WTC11 (cell line): ENCODE measurements around the gene KRT9. TPM values are rescaled to one million over a fixed set of nuclear protein-coding genes. Genes with fewer than 3 reads are reported as not detected.

ENCODE experiments used
- ATAC-seq: fragments of 200-7000 bp; cut with Tn5 transposase; 2 replicates; pipeline ENCODE4 v1.10.0; 2021; ENCODE audit warnings: mild to moderate bottlenecking, moderate library complexity
- CTCF ChIA-PET: fragments of 300-600 bp; sonication (Branson Sonifier 250); formaldehyde crosslinking; loops from one replicate; lab custom pipeline; 2021; ENCODE audit warnings: antibody characterized with exemption; lab: Charles Lee
- POLR2A ChIA-PET: fragments of 350-600 bp; sonication (Branson Sonifier 250); formaldehyde crosslinking; loops from one replicate; lab custom pipeline; 2021; ENCODE audit warnings: antibody characterized with exemption; lab: Charles Lee
- DNase-seq: peaks from one replicate; pipeline ENCODE4 v3.0.0; 2021; ENCODE audit warnings: low spot score
- H3K27ac Mint-ChIP-seq: 2 replicates; pipeline ENCODE4 v1.8.0; 2021; ENCODE audit warnings: mixed read lengths
- H3K27me3 Mint-ChIP-seq: 2 replicates; pipeline ENCODE4 v1.8.0; 2021; ENCODE audit warnings: low read depth, mild to moderate bottlenecking, moderate library complexity, mixed read lengths
- H3K36me3 Mint-ChIP-seq: 2 replicates; pipeline ENCODE4 v1.8.0; 2021; ENCODE audit warnings: mixed read lengths
- H3K4me1 Mint-ChIP-seq: 2 replicates; pipeline ENCODE4 v1.8.0; 2022; ENCODE audit warnings: mixed read lengths
- H3K4me3 Mint-ChIP-seq: 2 replicates; pipeline ENCODE4 v1.8.0; 2021; ENCODE audit warnings: mild to moderate bottlenecking, moderate library complexity, mixed read lengths
- H3K9me3 Mint-ChIP-seq: 2 replicates; pipeline ENCODE4 v1.8.0; 2021; ENCODE audit warnings: mixed read lengths
- FOXP4 ChIP-seq: sonication (generic); formaldehyde crosslinking; IDR thresholded peaks from 2 replicates; pipeline ENCODE4 v1.8.0; 2022; ENCODE audit warnings: mild to moderate bottlenecking, missing genetic modification reagents
- GTF2I ChIP-seq: fragments of 250-450 bp; sonication (Bioruptor Pico); conservative IDR thresholded peaks from 2 replicates; pipeline ENCODE4 v1.4.0; 2021; ENCODE audit warnings: mild to moderate bottlenecking
- JAZF1 ChIP-seq: fragments of 250-450 bp; sonication (Bioruptor Pico); IDR thresholded peaks from 2 replicates; pipeline ENCODE4 v1.9.0; 2021; ENCODE audit warnings: moderate library complexity, mild to moderate bottlenecking, inconsistent platforms
- MLX ChIP-seq: sonication (generic); formaldehyde crosslinking; IDR thresholded peaks from 2 replicates; pipeline ENCODE4 v1.8.1; 2023; ENCODE audit warnings: mild to moderate bottlenecking, missing genetic modification reagents, moderate library complexity
- TP53 ChIP-seq: sonication (generic); formaldehyde crosslinking; IDR thresholded peaks from 2 replicates; pipeline ENCODE4 v1.8.1; 2023; ENCODE audit warnings: mild to moderate bottlenecking, missing genetic modification reagents
- USF1 ChIP-seq: sonication (generic); formaldehyde crosslinking; IDR thresholded peaks from 2 replicates; pipeline ENCODE4 v1.8.0; 2022; ENCODE audit warnings: mild to moderate bottlenecking, missing genetic modification reagents
- ZNF121 ChIP-seq: sonication (generic); formaldehyde crosslinking; IDR thresholded peaks from 2 replicates; pipeline ENCODE4 v1.8.0; 2023; ENCODE audit warnings: missing genetic modification reagents
- ZNF317 ChIP-seq: sonication (generic); formaldehyde crosslinking; IDR thresholded peaks from 2 replicates; pipeline ENCODE4 v1.8.1; 2023; ENCODE audit warnings: low read depth, mild to moderate bottlenecking, moderate library complexity, missing genetic modification reagents, borderline replicate concordance
- total RNA-seq: library from RNA; stranded (reverse); gene quantifications from 3 replicates; pipeline ENCODE4 v1.2.3, GENCODE V29; 2021
- TF ChIP-seq, protein P1 (sequence below): sonication (generic); formaldehyde crosslinking; IDR thresholded peaks from 2 replicates; pipeline ENCODE4 v1.8.0; 2022; ENCODE audit warnings: mild to moderate bottlenecking, missing genetic modification reagents
- TF ChIP-seq, protein P2 (sequence below): sonication (generic); formaldehyde crosslinking; IDR thresholded peaks from 2 replicates; pipeline ENCODE4 v1.8.1; 2023; ENCODE audit warnings: mild to moderate bottlenecking, missing genetic modification reagents, moderate library complexity
- TF ChIP-seq, protein P3 (sequence below): fragments of 250-450 bp; sonication (Bioruptor Pico); IDR thresholded peaks from 2 replicates; pipeline ENCODE4 v1.9.0; 2021; ENCODE audit warnings: mild to moderate bottlenecking
- TF ChIP-seq, protein P4 (sequence below): fragments of 250-450 bp; sonication (Bioruptor Pico); IDR thresholded peaks from 2 replicates; pipeline ENCODE4 v1.9.0; 2021; ENCODE audit warnings: mild to moderate bottlenecking, borderline replicate concordance
- TF ChIP-seq, protein P5 (sequence below): sonication (generic); formaldehyde crosslinking; IDR thresholded peaks from 2 replicates; pipeline ENCODE4 v1.8.1; 2023; ENCODE audit warnings: mild to moderate bottlenecking, missing genetic modification reagents, borderline replicate concordance

KRT9 gene
- total RNA-seq, 1 experiment from 2014 or later, result not detected

GRCh38 chr17:41565338-41565737, 6.5 kb downstream of the KRT9 start (continued):
- TF ChIP-seq, protein P1, sequence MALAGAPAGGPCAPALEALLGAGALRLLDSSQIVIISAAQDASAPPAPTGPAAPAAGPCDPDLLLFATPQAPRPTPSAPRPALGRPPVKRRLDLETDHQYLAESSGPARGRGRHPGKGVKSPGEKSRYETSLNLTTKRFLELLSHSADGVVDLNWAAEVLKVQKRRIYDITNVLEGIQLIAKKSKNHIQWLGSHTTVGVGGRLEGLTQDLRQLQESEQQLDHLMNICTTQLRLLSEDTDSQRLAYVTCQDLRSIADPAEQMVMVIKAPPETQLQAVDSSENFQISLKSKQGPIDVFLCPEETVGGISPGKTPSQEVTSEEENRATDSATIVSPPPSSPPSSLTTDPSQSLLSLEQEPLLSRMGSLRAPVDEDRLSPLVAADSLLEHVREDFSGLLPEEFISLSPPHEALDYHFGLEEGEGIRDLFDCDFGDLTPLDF (CRISPR knock-in tag), result no peak
- TF ChIP-seq JAZF1 (CRISPR knock-in tag), result no peak
- TF ChIP-seq, protein P2, sequence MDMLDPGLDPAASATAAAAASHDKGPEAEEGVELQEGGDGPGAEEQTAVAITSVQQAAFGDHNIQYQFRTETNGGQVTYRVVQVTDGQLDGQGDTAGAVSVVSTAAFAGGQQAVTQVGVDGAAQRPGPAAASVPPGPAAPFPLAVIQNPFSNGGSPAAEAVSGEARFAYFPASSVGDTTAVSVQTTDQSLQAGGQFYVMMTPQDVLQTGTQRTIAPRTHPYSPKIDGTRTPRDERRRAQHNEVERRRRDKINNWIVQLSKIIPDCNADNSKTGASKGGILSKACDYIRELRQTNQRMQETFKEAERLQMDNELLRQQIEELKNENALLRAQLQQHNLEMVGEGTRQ, result no peak
- TF ChIP-seq, protein P3, sequence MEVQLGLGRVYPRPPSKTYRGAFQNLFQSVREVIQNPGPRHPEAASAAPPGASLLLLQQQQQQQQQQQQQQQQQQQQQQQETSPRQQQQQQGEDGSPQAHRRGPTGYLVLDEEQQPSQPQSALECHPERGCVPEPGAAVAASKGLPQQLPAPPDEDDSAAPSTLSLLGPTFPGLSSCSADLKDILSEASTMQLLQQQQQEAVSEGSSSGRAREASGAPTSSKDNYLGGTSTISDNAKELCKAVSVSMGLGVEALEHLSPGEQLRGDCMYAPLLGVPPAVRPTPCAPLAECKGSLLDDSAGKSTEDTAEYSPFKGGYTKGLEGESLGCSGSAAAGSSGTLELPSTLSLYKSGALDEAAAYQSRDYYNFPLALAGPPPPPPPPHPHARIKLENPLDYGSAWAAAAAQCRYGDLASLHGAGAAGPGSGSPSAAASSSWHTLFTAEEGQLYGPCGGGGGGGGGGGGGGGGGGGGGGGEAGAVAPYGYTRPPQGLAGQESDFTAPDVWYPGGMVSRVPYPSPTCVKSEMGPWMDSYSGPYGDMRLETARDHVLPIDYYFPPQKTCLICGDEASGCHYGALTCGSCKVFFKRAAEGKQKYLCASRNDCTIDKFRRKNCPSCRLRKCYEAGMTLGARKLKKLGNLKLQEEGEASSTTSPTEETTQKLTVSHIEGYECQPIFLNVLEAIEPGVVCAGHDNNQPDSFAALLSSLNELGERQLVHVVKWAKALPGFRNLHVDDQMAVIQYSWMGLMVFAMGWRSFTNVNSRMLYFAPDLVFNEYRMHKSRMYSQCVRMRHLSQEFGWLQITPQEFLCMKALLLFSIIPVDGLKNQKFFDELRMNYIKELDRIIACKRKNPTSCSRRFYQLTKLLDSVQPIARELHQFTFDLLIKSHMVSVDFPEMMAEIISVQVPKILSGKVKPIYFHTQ (CRISPR knock-in tag), result no peak
- no peak for TF ChIP-seq USF1
- TF ChIP-seq GTF2I (CRISPR knock-in tag), result no peak
- TF ChIP-seq ZNF121, result no peak

DNA sequence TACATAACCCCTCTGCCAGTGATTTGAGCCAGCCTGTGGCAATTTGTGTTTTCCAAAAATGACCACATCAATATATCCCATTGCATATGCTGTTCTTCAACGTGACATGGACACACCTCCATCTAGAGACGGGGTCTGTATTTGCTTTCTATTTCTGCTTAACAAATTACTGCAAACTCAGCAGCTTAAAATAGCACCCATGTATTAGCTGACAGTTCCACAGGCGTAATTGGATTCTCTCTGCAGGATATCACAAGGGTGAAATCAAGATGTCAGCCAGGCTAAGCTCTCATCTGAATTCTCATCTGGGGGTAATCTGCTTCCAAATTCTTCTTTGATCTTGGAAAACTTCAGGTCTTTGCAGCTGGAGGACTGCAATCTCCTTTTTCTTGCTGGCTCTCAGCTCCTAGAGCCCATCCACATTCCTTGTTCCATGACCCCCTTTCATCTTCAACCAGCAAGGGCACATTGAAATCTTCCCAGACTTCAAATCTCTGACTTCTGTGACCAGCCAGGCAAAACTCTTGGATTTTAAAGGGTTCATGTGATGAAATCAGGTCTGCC, 8.2 kb downstream of the KRT9 start:
- no peaks in the 10 kb centered on the region for H3K36me3 Mint-ChIP-seq
- H3K9me3 Mint-ChIP-seq, result no peaks in the 10 kb centered on the region
- no peak overlapping the region for H3K4me3 Mint-ChIP-seq
- DNase-seq (no peak), ATAC-seq (no peak)
- no peak overlapping the region for H3K27ac Mint-ChIP-seq
- ChIA-PET CTCF (interaction anchor here (0.9 to 7.0 kb wide), 6 partner anchors 15 to 102 kb away, joined by 3 to 77 read pairs (median 15); no protein-coding TSS in a partner anchor), POLR2A (no interaction called here)
- H3K4me1 Mint-ChIP-seq, result no peaks in the 10 kb centered on the region
- H3K27me3 Mint-ChIP-seq, result peaks cover 6% of the 10 kb centered on the region
- TF ChIP-seq FOXP4 (CRISPR knock-in tag) (no peak), TP53 (CRISPR knock-in tag) (no peak), MLX (CRISPR knock-in tag) (no peak), ZNF317 (no peak)
- TF ChIP-seq, protein P4, sequence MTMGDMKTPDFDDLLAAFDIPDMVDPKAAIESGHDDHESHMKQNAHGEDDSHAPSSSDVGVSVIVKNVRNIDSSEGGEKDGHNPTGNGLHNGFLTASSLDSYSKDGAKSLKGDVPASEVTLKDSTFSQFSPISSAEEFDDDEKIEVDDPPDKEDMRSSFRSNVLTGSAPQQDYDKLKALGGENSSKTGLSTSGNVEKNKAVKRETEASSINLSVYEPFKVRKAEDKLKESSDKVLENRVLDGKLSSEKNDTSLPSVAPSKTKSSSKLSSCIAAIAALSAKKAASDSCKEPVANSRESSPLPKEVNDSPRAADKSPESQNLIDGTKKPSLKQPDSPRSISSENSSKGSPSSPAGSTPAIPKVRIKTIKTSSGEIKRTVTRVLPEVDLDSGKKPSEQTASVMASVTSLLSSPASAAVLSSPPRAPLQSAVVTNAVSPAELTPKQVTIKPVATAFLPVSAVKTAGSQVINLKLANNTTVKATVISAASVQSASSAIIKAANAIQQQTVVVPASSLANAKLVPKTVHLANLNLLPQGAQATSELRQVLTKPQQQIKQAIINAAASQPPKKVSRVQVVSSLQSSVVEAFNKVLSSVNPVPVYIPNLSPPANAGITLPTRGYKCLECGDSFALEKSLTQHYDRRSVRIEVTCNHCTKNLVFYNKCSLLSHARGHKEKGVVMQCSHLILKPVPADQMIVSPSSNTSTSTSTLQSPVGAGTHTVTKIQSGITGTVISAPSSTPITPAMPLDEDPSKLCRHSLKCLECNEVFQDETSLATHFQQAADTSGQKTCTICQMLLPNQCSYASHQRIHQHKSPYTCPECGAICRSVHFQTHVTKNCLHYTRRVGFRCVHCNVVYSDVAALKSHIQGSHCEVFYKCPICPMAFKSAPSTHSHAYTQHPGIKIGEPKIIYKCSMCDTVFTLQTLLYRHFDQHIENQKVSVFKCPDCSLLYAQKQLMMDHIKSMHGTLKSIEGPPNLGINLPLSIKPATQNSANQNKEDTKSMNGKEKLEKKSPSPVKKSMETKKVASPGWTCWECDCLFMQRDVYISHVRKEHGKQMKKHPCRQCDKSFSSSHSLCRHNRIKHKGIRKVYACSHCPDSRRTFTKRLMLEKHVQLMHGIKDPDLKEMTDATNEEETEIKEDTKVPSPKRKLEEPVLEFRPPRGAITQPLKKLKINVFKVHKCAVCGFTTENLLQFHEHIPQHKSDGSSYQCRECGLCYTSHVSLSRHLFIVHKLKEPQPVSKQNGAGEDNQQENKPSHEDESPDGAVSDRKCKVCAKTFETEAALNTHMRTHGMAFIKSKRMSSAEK (CRISPR knock-in tag), result no peak
- TF ChIP-seq, protein P5, sequence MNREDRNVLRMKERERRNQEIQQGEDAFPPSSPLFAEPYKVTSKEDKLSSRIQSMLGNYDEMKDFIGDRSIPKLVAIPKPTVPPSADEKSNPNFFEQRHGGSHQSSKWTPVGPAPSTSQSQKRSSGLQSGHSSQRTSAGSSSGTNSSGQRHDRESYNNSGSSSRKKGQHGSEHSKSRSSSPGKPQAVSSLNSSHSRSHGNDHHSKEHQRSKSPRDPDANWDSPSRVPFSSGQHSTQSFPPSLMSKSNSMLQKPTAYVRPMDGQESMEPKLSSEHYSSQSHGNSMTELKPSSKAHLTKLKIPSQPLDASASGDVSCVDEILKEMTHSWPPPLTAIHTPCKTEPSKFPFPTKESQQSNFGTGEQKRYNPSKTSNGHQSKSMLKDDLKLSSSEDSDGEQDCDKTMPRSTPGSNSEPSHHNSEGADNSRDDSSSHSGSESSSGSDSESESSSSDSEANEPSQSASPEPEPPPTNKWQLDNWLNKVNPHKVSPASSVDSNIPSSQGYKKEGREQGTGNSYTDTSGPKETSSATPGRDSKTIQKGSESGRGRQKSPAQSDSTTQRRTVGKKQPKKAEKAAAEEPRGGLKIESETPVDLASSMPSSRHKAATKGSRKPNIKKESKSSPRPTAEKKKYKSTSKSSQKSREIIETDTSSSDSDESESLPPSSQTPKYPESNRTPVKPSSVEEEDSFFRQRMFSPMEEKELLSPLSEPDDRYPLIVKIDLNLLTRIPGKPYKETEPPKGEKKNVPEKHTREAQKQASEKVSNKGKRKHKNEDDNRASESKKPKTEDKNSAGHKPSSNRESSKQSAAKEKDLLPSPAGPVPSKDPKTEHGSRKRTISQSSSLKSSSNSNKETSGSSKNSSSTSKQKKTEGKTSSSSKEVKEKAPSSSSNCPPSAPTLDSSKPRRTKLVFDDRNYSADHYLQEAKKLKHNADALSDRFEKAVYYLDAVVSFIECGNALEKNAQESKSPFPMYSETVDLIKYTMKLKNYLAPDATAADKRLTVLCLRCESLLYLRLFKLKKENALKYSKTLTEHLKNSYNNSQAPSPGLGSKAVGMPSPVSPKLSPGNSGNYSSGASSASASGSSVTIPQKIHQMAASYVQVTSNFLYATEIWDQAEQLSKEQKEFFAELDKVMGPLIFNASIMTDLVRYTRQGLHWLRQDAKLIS (CRISPR knock-in tag), result no peak
- TF ChIP-seq, all 79 proteins: peak for 0
